ENCODE measurements around the gene ZSCAN26.

ZSCAN26 gene

GRCh38 chr6:28226460-28226859 lies 40.5 kb upstream of the ZSCAN26 start:
- peaks cover 9% of the 10 kb centered on the region for H3K4me1 ChIP-seq (ENCODE audit: low read length)
- H3K36me3 ChIP-seq (replicated peaks; ENCODE audit: low read depth, low read length), result peaks cover 21% of the 10 kb centered on the region
- TF ChIP-seq EZH2phosphoT487 (IDR thresholded peaks at IDR 0.05; ENCODE audit: low read depth), result no peak
- no peak for TF ChIP-seq CTCF (IDR thresholded peaks at IDR 0.05; ENCODE audit: low read depth, low read length)
- H2AFZ ChIP-seq (ENCODE audit: low read depth, low read length), result no peak overlapping the region
- H3K27me3 ChIP-seq (ENCODE audit: low read depth, low read length), result no peaks in the 10 kb centered on the region
- no peaks in the 10 kb centered on the region for H4K20me1 ChIP-seq (ENCODE audit: insufficient read depth, low read length)
- H3K4me3 ChIP-seq (ENCODE audit: low read length), result no peak overlapping the region
- H3K79me2 ChIP-seq (ENCODE audit: low read length), result peaks cover 10% of the 10 kb centered on the region
- H3K9ac ChIP-seq (ENCODE audit: low read length), result no peak overlapping the region
- H3K9me3 ChIP-seq (ENCODE audit: insufficient read depth, low read length), result no peaks in the 10 kb centered on the region
- H3K4me2 ChIP-seq (ENCODE audit: low read length), result peak overlapping the region; percentile 87; the same call in 1 of the 2 replicates
- no peak overlapping the region for H3K27ac ChIP-seq (ENCODE audit: low read length)

- Histone ChIP-seq H3K27me3 (ENCODE audit: low read depth, low read length) (no peaks in the 10 kb centered on the region), H3K27ac (ENCODE audit: low read length) (no peak overlapping the region), H3K4me1 (ENCODE audit: low read length) (no peaks in the 10 kb centered on the region), H4K20me1 (ENCODE audit: insufficient read depth, low read length) (no peaks in the 10 kb centered on the region), H3K36me3 (replicated peaks; ENCODE audit: low read depth, low read length) (peaks cover 18% of the 10 kb centered on the region), H3K4me2 (ENCODE audit: low read length) (no peak overlapping the region), H2AFZ (ENCODE audit: low read depth, low read length) (no peak overlapping the region), H3K9ac (ENCODE audit: low read length) (no peak overlapping the region), H3K79me2 (ENCODE audit: low read length) (no peaks in the 10 kb centered on the region), H3K4me3 (ENCODE audit: low read length) (no peak overlapping the region), H3K9me3 (ENCODE audit: insufficient read depth, low read length) (no peaks in the 10 kb centered on the region)
- no peak for TF ChIP-seq EZH2phosphoT487 (IDR thresholded peaks at IDR 0.05; ENCODE audit: low read depth)
- TF ChIP-seq CTCF (IDR thresholded peaks at IDR 0.05; ENCODE audit: low read depth, low read length), result no peak
These were observed 34.2 kb upstream of the ZSCAN26 start for GRCh38 chr6:28232785-28233184.

GRCh38 chr6:28235912-28236452 lies 31.0 kb upstream of the ZSCAN26 start:
- Histone ChIP-seq H3K4me3 (ENCODE audit: low read length) (no peak overlapping the region), H3K4me2 (ENCODE audit: low read length) (no peak overlapping the region), H3K9me3 (ENCODE audit: insufficient read depth, low read length) (no peaks in the 10 kb centered on the region), H3K27ac (ENCODE audit: low read length) (no peak overlapping the region), H3K79me2 (ENCODE audit: low read length) (no peaks in the 10 kb centered on the region), H4K20me1 (ENCODE audit: insufficient read depth, low read length) (no peaks in the 10 kb centered on the region), H3K27me3 (ENCODE audit: low read depth, low read length) (no peaks in the 10 kb centered on the region), H3K9ac (ENCODE audit: low read length) (no peak overlapping the region), H3K36me3 (replicated peaks; ENCODE audit: low read depth, low read length) (peaks cover 5% of the 10 kb centered on the region), H2AFZ (ENCODE audit: low read depth, low read length) (no peak overlapping the region), H3K4me1 (ENCODE audit: low read length) (no peaks in the 10 kb centered on the region)
- no peak for TF ChIP-seq CTCF (IDR thresholded peaks at IDR 0.05; ENCODE audit: low read depth, low read length)
- no peak for TF ChIP-seq EZH2phosphoT487 (IDR thresholded peaks at IDR 0.05; ENCODE audit: low read depth)

- H3K79me2 ChIP-seq (ENCODE audit: low read length), result no peaks in the 10 kb centered on the region
- no peaks in the 10 kb centered on the region for H3K9me3 ChIP-seq (ENCODE audit: insufficient read depth, low read length)
- H3K27me3 ChIP-seq (ENCODE audit: low read depth, low read length), result no peaks in the 10 kb centered on the region
- no peak overlapping the region for H2AFZ ChIP-seq (ENCODE audit: low read depth, low read length)
- H3K4me3 ChIP-seq (ENCODE audit: low read length), result no peak overlapping the region
- H3K36me3 ChIP-seq (replicated peaks; ENCODE audit: low read depth, low read length), result peaks cover 5% of the 10 kb centered on the region
- H3K9ac ChIP-seq (ENCODE audit: low read length), result no peak overlapping the region
- H3K4me1 ChIP-seq (ENCODE audit: low read length), result peaks cover 13% of the 10 kb centered on the region
- no peaks in the 10 kb centered on the region for H4K20me1 ChIP-seq (ENCODE audit: insufficient read depth, low read length)
- no peak overlapping the region for H3K27ac ChIP-seq (ENCODE audit: low read length)
- no peak overlapping the region for H3K4me2 ChIP-seq (ENCODE audit: low read length)
- TF ChIP-seq EZH2phosphoT487 (IDR thresholded peaks at IDR 0.05; ENCODE audit: low read depth) (no peak), CTCF (IDR thresholded peaks at IDR 0.05; ENCODE audit: low read depth, low read length) (no peak)
These were observed 27.3 kb upstream of the ZSCAN26 start for GRCh38 chr6:28239636-28240035.

All from OCI-LY3 (cell line).